Natural killer cell treated with Interleukin-12 subunit alpha and Interleukin-12 subunit beta and Interleukin-15 and Interleukin-18, amount 100 ng/mL, for 72 hours (primary cell): ENCODE results near the gene ZSCAN22. TPM values are rescaled to one million over a fixed set of nuclear protein-coding genes. Genes with fewer than 3 reads are reported as not detected.
A peak's percentile ranks its signal among the peaks of the same experiment; 100 is the strongest.
"Not testable (repeated sequence)": the region's sequence is repeated elsewhere in the genome, so short reads cannot be mapped to it uniquely, and the experiment has no call there.

Experiments
- ATAC-seq, 2 donors: fragments of 150-1000 bp; cut with Tn5 transposase in 1 of 2; sonication (Bioruptor Pico), chemical (Tn5 transposase) in 1 of 2; 2 replicates each; pipeline ENCODE4 v1.10.0; 2021
- DNase-seq: peaks from one replicate; pipeline ENCODE4 v3.0.0; 2022; ENCODE audit warnings: low spot score
- H3K27ac Mint-ChIP-seq, 2 donors: 1 replicate in 1 of 2; 2 replicates in 1 of 2; pipeline ENCODE4 v1.8.0; 2022; ENCODE audit warnings: mixed read lengths in 2 of 2, mild to moderate bottlenecking in 1 of 2, moderate library complexity in 1 of 2
- H3K27me3 Mint-ChIP-seq, 2 donors: 1 replicate in 1 of 2; 2 replicates in 1 of 2; pipeline ENCODE4 v1.8.0; 2022; ENCODE audit warnings: mixed read lengths in 2 of 2
- H3K36me3 Mint-ChIP-seq: one replicate; pipeline ENCODE4 v1.8.0; 2022; ENCODE audit warnings: mixed read lengths
- H3K4me1 Mint-ChIP-seq, 2 donors: 1 replicate in 1 of 2; 2 replicates in 1 of 2; pipeline ENCODE4 v1.8.0; 2022; ENCODE audit warnings: low read depth in 2 of 2, mixed read lengths in 2 of 2, mild to moderate bottlenecking in 1 of 2
- H3K4me3 Mint-ChIP-seq: one replicate; pipeline ENCODE4 v1.8.0; 2022; ENCODE audit warnings: mixed read lengths
- H3K9me3 Mint-ChIP-seq: 2 replicates; pipeline ENCODE4 v1.8.0; 2022; ENCODE audit warnings: mixed read lengths
- total RNA-seq, 2 donors: library from RNA; stranded (reverse); gene quantifications; one replicate each; pipeline ENCODE4 v1.2.3, GENCODE V29; 2022

The ZSCAN22 gene
- total RNA-seq, 2 donors from 2014 or later: 5.9 to 6.1 TPM

DNA sequence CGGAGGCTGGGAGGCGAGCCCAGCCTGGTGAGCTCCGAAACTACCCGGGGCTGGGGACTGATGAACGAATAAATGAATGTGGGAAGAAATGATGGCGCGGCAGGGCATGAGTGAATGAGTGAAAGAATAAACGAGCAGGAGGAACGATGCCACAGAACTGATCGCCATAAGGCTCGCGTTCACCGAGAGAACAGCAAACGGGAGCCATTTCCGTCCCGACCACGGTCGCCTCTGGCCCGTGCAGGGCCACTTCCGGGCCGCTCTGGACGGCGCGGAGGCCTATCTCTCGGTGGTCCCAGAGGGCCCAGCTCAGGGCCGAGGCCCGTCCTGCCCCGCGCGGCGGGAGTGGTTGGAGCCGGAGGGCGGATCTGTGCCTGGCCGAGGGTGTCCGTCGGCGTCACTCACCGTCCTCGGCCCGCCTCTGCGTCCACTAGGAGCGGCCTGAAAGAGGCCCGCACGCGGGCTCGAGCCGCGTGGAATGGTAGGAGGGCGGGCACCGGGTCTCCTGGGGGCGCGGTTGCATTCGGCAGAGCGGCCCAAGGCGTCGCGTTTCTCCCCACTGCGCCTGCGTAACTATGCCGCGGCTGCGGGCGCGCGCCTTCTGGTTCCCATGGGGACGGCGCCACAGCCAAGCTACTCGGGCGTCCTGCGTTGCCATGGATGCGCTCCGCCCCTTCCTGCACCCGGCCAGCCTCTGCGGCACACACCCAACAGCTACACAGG, 35.6 kb downstream of the ZSCAN22 start, which contains the start of gene ZNF497:
TSS of gene ZNF497 (minus strand) at position 480 of the 723 bp plus-strand sequence. CDS start 5,116 bp downstream, outside the sequence.
- Mint-ChIP-seq H3K27ac (peak within 1 kb of the TSS; percentile 79 to 93), H3K9me3 (no peaks in the 10 kb centered on the region), H3K4me3 (peak within 1 kb of the TSS; percentile 99), H3K27me3 (no peaks in the 10 kb centered on the region), H3K36me3 (no peaks in the 10 kb centered on the region), H3K4me1 (peaks cover 7 to 10% of the 10 kb centered on the region in 2 donors)
- DNase-seq (peak; percentile 99), ATAC-seq (peak; percentile 95 to 96)

DNA sequence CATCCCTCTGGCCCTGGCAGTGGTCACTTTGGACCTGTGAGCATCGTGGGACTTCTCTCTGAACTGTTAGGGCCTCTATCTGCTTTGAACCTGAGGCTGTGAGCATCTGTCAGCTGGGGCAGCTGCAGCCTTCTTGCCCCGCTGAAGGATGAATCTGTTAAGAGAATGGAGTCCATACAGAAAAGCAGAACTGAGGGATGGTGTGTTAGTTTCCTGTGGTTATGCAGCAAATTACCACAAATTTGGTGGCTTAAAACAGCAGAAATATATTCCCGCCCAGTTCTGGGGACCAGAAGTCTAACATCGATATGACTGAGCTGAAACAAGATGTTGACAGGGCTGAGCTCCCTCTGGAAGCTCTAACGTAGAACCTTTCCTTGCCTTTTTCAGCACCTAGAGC, 37.4 kb downstream of the ZSCAN22 start:
- DNase-seq (no peak), ATAC-seq (no peak)
- no peaks in the 10 kb centered on the region for H3K36me3 Mint-ChIP-seq
- H3K4me1 Mint-ChIP-seq: peaks cover 7 to 10% of the 10 kb centered on the region in 2 donors
- no peaks in the 10 kb centered on the region for H3K27me3 Mint-ChIP-seq
- no peaks in the 10 kb centered on the region for H3K9me3 Mint-ChIP-seq
- H3K27ac Mint-ChIP-seq: no peak overlapping the region
- no peak overlapping the region for H3K4me3 Mint-ChIP-seq

DNA sequence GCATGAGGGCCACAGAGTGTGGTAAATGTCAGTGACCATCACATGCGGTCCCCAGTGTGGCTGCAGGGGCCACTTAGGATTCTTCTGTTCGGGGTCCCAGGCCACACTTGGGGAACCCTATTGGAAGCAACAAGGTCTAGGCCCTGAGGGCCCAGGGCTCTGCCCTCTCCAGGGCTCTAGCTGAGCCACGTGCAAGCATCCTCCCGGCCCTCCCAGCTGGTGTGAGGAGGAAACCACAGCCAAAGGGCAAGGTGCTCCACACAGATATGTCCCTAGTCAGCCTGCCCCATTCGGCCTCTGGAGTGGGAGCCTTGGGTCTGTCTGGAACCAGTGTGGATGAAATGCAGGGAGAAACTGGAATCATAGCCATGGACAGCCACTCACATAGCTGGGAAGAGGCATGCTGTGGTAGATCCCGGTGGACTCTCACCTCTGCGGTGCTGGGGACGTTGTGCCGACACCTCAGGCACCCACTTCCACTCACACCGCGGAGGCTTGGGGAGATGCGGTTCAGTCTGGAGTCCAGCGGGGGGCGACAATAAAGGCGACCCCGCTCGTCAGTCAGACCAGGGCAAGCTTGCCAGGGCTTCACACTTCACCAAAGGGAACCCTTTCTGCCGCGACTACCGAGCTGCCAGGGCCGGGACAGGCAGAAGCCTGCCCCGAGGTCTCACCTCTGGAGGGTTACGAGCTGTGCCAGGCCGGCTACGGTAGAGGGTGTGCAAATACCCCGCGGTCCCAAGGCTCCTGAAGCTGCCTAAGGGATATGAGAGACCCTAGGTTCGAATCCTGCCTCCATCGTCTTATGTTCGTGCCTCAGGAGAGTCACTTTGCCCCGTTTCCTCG, 40.0 kb downstream of the ZSCAN22 start:
- Mint-ChIP-seq H3K9me3 (no peaks in the 10 kb centered on the region), H3K27me3 (no peaks in the 10 kb centered on the region), H3K4me1 (peaks cover 4 to 8% of the 10 kb centered on the region in 2 donors), H3K27ac (no peak overlapping the region), H3K36me3 (no peaks in the 10 kb centered on the region), H3K4me3 (no peak overlapping the region)
- peak; percentile 57 for DNase-seq
- ATAC-seq: no peak

DNA sequence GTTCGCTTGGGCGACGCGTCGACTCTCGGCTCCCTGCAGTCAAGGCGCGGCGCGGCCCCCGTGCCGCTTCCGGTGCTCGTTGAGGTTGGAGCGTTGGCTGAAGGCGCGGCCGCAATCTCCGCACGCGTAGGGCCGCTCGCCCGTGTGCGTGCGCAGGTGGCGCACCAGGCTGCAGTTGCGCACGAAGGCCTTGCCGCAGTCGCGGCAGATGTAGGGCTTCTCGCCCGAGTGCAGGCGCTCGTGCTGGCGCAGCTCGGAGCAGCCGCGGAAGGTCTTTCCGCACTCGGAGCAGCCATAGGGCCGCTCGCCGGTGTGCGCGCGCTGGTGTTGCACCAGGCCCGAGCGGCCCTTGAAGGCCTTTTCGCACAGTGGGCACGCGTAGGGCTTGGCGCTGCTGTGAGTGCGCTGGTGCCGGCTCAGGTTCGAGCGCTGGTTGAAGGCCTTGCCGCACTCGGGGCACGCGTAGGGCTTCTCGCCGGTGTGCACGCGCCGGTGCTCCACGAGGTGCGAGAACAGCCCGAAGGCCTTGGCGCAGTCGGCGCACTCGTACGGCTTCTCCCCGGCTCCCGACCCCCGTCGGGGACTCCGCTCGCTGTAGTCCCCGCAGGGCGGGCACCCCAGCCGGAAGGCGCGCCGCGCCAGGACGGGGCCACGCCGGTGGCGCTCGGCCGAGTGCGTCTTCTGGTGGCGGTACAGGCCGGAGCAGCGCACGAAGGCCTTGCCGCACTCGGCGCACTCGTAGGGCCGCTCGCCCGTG, 41.1 kb downstream of the ZSCAN22 start:
- Mint-ChIP-seq H3K36me3 (no peaks in the 10 kb centered on the region), H3K27me3 (no peaks in the 10 kb centered on the region), H3K4me3 (no peak overlapping the region), H3K4me1 (peaks cover 0 to 1% of the 10 kb centered on the region in 2 donors), H3K9me3 (no peaks in the 10 kb centered on the region), H3K27ac (no peak overlapping the region)
- ATAC-seq (no peak), DNase-seq (peak; percentile 56)

DNA sequence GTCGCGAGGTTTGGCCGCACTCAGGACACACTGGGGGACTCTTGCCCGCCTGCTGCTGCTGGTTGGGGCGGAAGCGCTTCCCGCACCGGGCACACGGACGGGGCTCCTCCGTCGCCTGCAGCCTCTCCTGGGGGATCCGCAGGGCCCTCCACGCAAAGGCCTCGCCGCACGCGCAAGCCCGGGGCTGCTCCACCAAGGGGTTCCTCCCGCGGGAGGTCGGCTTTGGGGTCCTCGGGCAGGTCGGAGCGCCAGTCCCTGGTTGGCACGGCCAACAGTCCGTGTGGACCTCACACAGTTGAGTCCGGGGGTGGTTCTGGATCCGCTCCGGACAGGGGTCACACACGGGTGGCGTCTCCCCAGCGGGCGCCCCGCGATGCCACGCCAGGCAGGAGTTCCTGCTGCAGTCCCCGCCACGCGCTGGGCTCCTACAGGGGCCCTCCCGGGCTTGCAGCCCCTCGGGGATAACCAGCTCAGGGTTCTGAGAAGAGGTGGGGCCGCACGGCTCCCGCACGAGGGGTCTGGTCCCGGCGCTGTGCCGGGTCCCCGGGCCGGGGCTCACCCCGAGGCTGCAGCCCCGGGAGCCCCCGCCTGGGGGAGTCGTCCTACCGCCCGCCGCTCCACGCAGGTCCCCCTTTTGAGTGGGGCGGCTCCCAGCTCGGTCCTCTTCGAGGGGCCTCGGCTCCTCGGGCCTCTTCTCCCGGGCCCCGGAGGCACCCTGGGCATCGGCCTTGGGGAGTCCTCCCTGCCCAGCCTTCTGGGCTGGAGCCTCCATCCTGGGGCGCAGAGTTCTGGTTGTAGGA, 42.0 kb downstream of the ZSCAN22 start:
- Mint-ChIP-seq H3K9me3 (no peaks in the 10 kb centered on the region), H3K4me3 (no peak overlapping the region), H3K27ac (no peak overlapping the region), H3K27me3 (no peaks in the 10 kb centered on the region), H3K4me1 (no peaks in the 10 kb centered on the region), H3K36me3 (no peaks in the 10 kb centered on the region)
- DNase-seq (peak; percentile 56), ATAC-seq (no peak)

DNA sequence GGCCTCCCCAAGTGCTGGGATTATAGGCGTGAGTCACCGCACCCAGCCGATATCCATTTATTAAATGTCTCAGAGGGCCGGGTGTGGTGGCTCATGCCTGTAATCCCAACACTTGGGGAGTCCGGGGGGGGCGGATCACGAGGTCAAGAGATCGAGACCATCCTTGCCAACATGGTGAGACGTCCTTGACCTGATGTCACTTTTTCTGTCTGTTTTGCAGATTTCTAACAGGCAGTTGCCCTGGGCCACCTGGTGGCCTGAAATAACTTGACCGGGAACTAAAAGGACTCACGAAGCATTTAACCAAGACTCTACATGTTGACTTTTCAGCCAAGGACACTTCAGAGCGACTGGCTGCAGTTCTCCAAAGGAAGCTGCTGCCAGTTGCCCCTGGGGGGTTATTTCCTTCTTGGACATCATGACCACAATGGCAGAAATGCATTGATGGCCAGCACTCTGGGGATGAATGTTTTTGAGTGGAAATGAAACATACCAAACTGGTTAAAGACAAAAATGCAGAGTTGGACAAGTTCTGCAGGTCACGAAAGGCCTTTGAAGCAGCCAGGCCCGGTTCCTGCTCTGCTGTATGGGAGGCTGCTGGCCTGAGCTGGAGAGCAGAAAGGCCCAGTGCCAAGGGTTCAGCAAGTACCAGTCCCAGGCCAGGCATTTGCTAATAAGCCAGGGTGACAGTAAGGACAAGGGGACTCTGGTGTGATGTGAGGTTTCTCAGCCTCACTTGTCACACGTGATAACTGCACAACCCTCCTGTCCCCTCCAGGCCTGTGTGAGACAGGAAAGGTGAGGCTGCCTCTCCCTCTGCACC, 45.7 kb downstream of the ZSCAN22 start:
- no peak for DNase-seq

DNA sequence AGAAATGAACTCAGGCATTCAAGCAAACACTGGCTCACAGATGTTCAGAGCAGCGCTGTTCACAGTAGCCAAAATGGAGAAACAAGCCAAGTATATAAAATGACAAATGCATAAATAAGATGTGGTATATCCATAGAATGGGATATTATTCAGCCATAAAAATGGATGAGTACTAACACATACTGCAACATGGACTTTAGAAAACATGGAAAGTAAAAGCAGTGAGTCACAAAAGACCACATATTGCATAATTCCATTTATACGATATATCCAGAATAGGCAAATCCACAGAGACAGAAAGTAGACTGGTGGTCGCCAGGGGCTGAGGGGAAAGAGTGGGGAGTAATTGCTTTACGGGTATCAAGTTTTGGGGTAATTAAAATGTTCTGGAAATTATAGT, 47.4 kb downstream of the ZSCAN22 start:
- no peaks in the 10 kb centered on the region for H3K9me3 Mint-ChIP-seq
- no peaks in the 10 kb centered on the region for H3K27me3 Mint-ChIP-seq
- H3K36me3 Mint-ChIP-seq: no peaks in the 10 kb centered on the region
- H3K4me1 Mint-ChIP-seq: peaks cover 0 to 3% of the 10 kb centered on the region in 2 donors
- H3K27ac Mint-ChIP-seq: no peak overlapping the region
- H3K4me3 Mint-ChIP-seq: no peak overlapping the region
- no peak for ATAC-seq
- no peak for DNase-seq

More for the DNA sequence above, 45.7 kb downstream of the ZSCAN22 start:
- Mint-ChIP-seq H3K9me3 (no peaks in the 10 kb centered on the region), H3K36me3 (no peaks in the 10 kb centered on the region), H3K4me1 (peaks cover 0 to 3% of the 10 kb centered on the region in 2 donors), H3K4me3 (no peak overlapping the region), H3K27ac (no peak overlapping the region), H3K27me3 (no peaks in the 10 kb centered on the region)
- ATAC-seq: no peak

DNA sequence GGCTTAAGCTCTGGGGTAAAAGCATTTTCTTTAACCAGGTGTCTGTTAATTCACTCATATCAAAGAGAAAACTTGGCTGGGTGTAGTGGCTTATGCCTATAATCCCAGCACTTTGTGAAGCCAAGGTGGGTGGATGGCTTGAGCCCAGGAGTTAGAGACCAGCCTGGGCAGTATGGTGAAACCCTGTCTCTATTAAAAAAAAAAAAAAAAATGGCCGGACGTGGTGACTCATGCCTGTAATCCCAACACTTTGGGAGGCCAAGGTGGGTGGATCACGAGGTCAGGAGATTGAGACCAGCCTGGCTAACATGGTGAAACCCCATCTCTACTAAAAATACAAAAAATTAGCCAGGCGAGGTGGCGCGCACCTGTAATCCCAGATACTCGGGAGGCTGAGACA, 49.9 kb downstream of the ZSCAN22 start:
- H3K36me3 Mint-ChIP-seq, DNase-seq, H3K4me3 Mint-ChIP-seq, H3K27ac Mint-ChIP-seq, ATAC-seq, H3K27me3 Mint-ChIP-seq, H3K9me3 Mint-ChIP-seq: not testable (repeated sequence)
- H3K4me1 Mint-ChIP-seq: peaks cover 12% of the 10 kb centered on the region in 2 donors

DNA sequence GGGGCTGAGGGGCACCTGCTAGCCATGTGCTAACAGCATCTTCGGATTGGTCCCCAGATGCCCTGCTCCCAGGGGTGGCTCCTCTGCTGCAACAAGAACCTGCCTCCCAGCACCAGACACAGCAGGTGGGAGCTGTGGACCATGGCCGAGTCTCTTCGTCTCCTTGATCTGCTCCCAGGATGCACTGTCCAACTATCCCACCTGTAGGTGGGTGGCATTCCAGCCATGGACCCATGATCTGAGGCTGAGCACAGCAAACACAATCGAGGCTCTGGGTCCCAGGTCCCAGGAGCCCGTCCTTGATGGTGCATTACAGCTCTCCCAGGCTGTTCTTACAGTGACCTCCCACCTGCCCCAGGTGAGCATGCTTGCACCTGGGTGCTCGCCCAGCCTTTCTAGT, 52.5 kb downstream of the ZSCAN22 start:
- H3K27ac Mint-ChIP-seq: peak overlapping the region; percentile 83 to 95
- no peaks in the 10 kb centered on the region for H3K36me3 Mint-ChIP-seq
- no peak for DNase-seq
- H3K4me1 Mint-ChIP-seq: peaks cover 14 to 17% of the 10 kb centered on the region in 2 donors
- peak overlapping the region; percentile 91 for H3K4me3 Mint-ChIP-seq
- no peaks in the 10 kb centered on the region for H3K9me3 Mint-ChIP-seq
- no peak for ATAC-seq
- no peaks in the 10 kb centered on the region for H3K27me3 Mint-ChIP-seq

DNA sequence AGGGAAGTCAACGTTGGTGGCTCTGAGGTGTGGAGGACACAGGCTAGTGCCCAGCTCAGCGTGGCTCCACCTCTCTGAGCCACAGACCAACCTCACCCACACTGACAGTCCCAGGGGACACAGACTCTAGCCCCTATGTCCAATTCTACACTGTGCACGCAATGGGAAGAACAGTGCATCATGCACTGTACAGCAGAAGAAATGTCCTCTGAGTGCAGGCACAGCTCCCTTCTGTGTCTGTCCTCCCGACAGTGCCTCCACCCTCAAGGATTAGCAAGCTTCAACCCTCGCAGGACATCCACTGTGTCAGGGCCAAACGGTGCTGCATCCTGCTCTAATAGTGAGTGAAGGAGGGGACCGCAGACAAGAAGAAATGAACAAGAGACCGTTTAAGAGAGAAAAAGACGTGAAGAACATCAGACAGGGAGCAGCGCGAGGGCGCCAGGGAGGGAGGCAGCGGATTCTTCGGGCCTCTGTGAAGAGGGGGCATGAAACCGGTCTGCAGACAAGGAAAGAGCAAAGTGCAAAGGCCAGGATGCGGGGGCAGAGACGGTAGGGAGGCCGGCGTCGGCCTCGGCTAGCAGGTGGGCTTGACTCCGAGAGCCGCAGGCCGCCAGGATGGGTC, 53.4 kb downstream of the ZSCAN22 start:
- no peak for ATAC-seq

DNA sequence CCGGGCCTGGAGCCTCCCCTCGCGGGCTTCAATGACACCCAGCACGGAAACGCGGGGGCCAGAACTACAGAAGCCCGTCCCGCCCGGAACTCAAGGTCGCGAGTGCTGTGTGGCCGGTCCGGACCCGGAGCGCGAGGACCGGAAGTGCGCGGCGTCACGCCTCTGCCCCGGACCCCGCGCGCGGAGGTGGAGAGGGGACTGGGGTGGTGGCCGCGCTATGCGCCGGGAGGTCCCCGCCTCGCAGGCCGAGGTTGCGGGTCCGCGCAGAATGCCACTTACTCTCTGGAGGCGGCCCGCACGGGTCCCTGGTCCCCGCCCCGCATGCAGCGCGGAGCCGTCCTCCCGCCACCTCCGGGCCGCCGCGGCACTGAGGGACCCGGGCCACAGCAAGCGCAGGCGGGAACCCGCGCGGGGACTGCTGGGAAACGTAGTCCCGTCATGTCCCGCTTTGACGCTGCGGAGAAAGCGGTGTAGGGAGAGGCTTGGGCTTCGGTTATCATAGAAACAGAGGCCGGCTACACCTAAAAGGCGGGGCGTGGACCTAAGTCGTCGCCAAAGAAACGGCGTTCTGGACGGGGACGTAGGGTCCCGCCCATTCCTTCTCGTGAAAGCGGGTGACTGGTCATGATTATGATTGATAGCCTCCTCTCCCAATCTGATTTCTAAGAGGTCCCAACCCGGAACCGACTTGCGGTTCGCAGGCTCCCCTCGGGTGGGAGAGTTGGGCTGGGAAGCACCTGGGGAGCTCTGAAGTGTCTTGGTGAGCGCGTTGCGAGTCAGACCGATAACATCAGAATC, 54.1 kb downstream of the ZSCAN22 start, which contains the start of gene ZNF837:
TSS of gene ZNF837 (minus strand) at position 369 of the 798 bp plus-strand sequence. CDS start 11,698 bp downstream, outside the sequence.
- peak; percentile 92 to 94 for ATAC-seq
- no peaks in the 10 kb centered on the region for H3K9me3 Mint-ChIP-seq
- no peaks in the 10 kb centered on the region for H3K36me3 Mint-ChIP-seq
- peak within 1 kb of the TSS; percentile 91 for H3K4me3 Mint-ChIP-seq
- H3K4me1 Mint-ChIP-seq: peaks cover 17 to 18% of the 10 kb centered on the region in 2 donors
- no peaks in the 10 kb centered on the region for H3K27me3 Mint-ChIP-seq
- peak within 1 kb of the TSS; percentile 83 to 95 for H3K27ac Mint-ChIP-seq
- peak; percentile 99 for DNase-seq

More for the DNA sequence above, 53.4 kb downstream of the ZSCAN22 start:
- Mint-ChIP-seq H3K4me3 (peak overlapping the region; percentile 91), H3K27me3 (no peaks in the 10 kb centered on the region), H3K4me1 (peaks cover 14 to 17% of the 10 kb centered on the region in 2 donors), H3K27ac (peak overlapping the region; percentile 83 to 95), H3K9me3 (no peaks in the 10 kb centered on the region), H3K36me3 (no peaks in the 10 kb centered on the region)
- DNase-seq: no peak
